ENCODE data around the gene MALT1.

MALT1 gene

GRCh38 chr18:58699551-58699950, 28.3 kb downstream of the MALT1 start:
- no peak for DNase-seq (ENCODE audit: low read depth, low spot score)
- Histone ChIP-seq H3K9me3 (ENCODE audit: low read depth, low read length) (no peaks in the 10 kb centered on the region), H3K9ac (ENCODE audit: insufficient read length) (no peak overlapping the region), H3K27ac (no peak overlapping the region), H3K4me3 (no peak overlapping the region), H3K36me3 (ENCODE audit: insufficient read depth, low read length) (no peaks in the 10 kb centered on the region)
- TF ChIP-seq FOXP2 (optimal IDR thresholded peaks at IDR 0.05; ENCODE audit: control extremely low read depth, extremely low read length, insufficient read depth) (no peak), EZH2 (IDR thresholded peaks at IDR 0.05) (no peak), POLR2AphosphoS5 (IDR thresholded peaks at IDR 0.05; ENCODE audit: borderline replicate concordance, low read depth, low read length) (no peak)

DNA sequence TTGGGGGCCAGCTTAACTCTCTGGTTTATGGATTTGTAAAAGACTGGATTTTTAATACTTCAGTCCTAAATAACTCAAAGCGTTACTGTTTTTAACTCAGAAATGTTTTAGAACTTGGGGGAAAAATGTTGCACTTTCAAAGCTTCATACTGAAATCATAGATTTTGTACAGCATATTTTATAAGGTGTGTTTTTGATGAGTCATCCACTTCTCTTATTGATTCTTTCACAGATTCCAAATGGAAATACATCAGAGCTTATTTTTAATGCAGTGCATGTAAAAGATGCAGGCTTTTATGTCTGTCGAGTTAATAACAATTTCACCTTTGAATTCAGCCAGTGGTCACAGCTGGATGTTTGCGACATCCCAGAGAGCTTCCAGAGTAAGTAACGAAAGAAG, 28.9 kb downstream of the MALT1 start:
- Histone ChIP-seq H3K9me3 (ENCODE audit: low read depth, low read length) (no peaks in the 10 kb centered on the region), H3K36me3 (ENCODE audit: insufficient read depth, low read length) (no peaks in the 10 kb centered on the region), H3K4me3 (no peak overlapping the region), H3K27ac (no peak overlapping the region; the same call in 1 of the 2 replicates), H3K9ac (ENCODE audit: insufficient read length) (no peak overlapping the region)
- no peak for TF ChIP-seq FOXP2 (optimal IDR thresholded peaks at IDR 0.05; ENCODE audit: control extremely low read depth, extremely low read length, insufficient read depth)
- DNase-seq (ENCODE audit: low read depth, low spot score) = no peak

- no peak for DNase-seq (ENCODE audit: low read depth, low spot score)
- Histone ChIP-seq H3K4me3 (no peak overlapping the region), H3K9me3 (ENCODE audit: low read depth, low read length) (no peaks in the 10 kb centered on the region), H3K27ac (no peak overlapping the region), H3K36me3 (ENCODE audit: insufficient read depth, low read length) (no peaks in the 10 kb centered on the region; the same call in 1 of the 2 replicates), H3K9ac (ENCODE audit: insufficient read length) (no peak overlapping the region)
- TF ChIP-seq POLR2AphosphoS5 (IDR thresholded peaks at IDR 0.05; ENCODE audit: borderline replicate concordance, low read depth, low read length) (no peak), EZH2 (IDR thresholded peaks at IDR 0.05) (no peak), FOXP2 (optimal IDR thresholded peaks at IDR 0.05; ENCODE audit: control extremely low read depth, extremely low read length, insufficient read depth) (no peak)
Measured at GRCh38 chr18:58712930-58713329, 41.7 kb downstream of the MALT1 start.

GRCh38 chr18:58714259-58714658, 43.0 kb downstream of the MALT1 start:
- TF ChIP-seq POLR2AphosphoS5 (IDR thresholded peaks at IDR 0.05; ENCODE audit: borderline replicate concordance, low read depth, low read length) (no peak), EZH2 (IDR thresholded peaks at IDR 0.05) (no peak), FOXP2 (optimal IDR thresholded peaks at IDR 0.05; ENCODE audit: control extremely low read depth, extremely low read length, insufficient read depth) (no peak)
- DNase-seq (ENCODE audit: low read depth, low spot score) = no peak
- Histone ChIP-seq H3K9me3 (ENCODE audit: low read depth, low read length) (no peaks in the 10 kb centered on the region), H3K4me3 (no peak overlapping the region), H3K36me3 (ENCODE audit: insufficient read depth, low read length) (no peaks in the 10 kb centered on the region; the same call in 1 of the 2 replicates), H3K9ac (ENCODE audit: insufficient read length) (no peak overlapping the region), H3K27ac (no peak overlapping the region)

DNA sequence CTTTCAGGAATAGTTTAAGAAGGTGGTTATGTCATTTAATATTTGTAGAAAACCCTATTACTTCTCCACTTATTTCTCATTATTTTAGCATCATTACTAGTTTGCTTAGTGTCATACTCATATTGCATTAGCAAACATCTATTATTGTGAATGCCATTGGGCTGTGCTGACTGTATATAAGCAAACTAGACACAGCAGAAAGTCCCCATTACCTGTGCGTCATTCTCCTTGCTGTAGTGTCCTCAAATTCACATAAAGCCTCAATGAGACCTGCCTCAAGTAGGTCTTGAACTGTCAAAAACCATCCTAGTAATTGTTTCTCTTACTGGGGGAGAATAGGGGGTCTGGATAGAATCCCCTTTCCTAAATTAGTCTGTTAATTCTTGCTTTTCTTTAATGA, 43.6 kb downstream of the MALT1 start:
- Histone ChIP-seq H3K4me3 (no peak overlapping the region), H3K36me3 (ENCODE audit: insufficient read depth, low read length) (no peaks in the 10 kb centered on the region; the same call in 1 of the 2 replicates)
- no peak for DNase-seq (ENCODE audit: low read depth, low spot score)

DNA sequence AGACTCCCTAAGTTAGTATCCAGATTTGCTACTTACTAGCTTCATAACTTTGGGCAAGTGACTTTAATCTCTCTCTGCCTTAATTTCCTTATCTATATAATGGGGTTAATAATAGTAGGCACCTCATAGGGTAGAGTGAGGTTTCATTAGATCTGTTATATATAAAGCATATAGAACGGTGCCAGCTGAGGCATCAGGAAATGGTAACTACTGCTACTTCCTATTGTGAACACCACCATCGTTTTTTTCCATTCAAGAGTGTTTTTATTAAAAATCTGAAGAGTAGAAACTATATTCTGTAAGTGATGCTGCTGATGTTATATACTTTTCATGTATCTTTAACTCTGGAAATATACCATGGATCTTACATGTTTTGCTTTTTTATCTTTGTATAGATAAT, 44.3 kb downstream of the MALT1 start:
- TF ChIP-seq POLR2AphosphoS5 (IDR thresholded peaks at IDR 0.05; ENCODE audit: borderline replicate concordance, low read depth, low read length) (no peak), EZH2 (IDR thresholded peaks at IDR 0.05) (no peak), FOXP2 (optimal IDR thresholded peaks at IDR 0.05; ENCODE audit: control extremely low read depth, extremely low read length, insufficient read depth) (no peak)
- Histone ChIP-seq H3K9ac (ENCODE audit: insufficient read length) (no peak overlapping the region), H3K36me3 (ENCODE audit: insufficient read depth, low read length) (no peaks in the 10 kb centered on the region), H3K4me3 (no peak overlapping the region), H3K27ac (no peak overlapping the region), H3K9me3 (ENCODE audit: low read depth, low read length) (no peaks in the 10 kb centered on the region)
- no peak for DNase-seq (ENCODE audit: low read depth, low spot score)

More for the DNA sequence above, 43.6 kb downstream of the MALT1 start:
- no peaks in the 10 kb centered on the region for H3K9me3 ChIP-seq (ENCODE audit: low read depth, low read length)
- no peak overlapping the region for H3K9ac ChIP-seq (ENCODE audit: insufficient read length)
- TF ChIP-seq POLR2AphosphoS5 (IDR thresholded peaks at IDR 0.05; ENCODE audit: borderline replicate concordance, low read depth, low read length) = no peak
- TF ChIP-seq EZH2 (IDR thresholded peaks at IDR 0.05) = no peak
- no peak for TF ChIP-seq FOXP2 (optimal IDR thresholded peaks at IDR 0.05; ENCODE audit: control extremely low read depth, extremely low read length, insufficient read depth)
- no peak overlapping the region for H3K27ac ChIP-seq

GRCh38 chr18:58716060-58716756, 44.9 kb downstream of the MALT1 start:
- Histone ChIP-seq H3K9me3 (ENCODE audit: low read depth, low read length) (no peaks in the 10 kb centered on the region), H3K27ac (no peak overlapping the region), H3K9ac (ENCODE audit: insufficient read length) (no peak overlapping the region), H3K36me3 (ENCODE audit: insufficient read depth, low read length) (no peaks in the 10 kb centered on the region), H3K4me3 (no peak overlapping the region)
- no peak for DNase-seq (ENCODE audit: low read depth, low spot score)
- TF ChIP-seq POLR2AphosphoS5 (IDR thresholded peaks at IDR 0.05; ENCODE audit: borderline replicate concordance, low read depth, low read length) (no peak), EZH2 (IDR thresholded peaks at IDR 0.05) (no peak), FOXP2 (optimal IDR thresholded peaks at IDR 0.05; ENCODE audit: control extremely low read depth, extremely low read length, insufficient read depth) (no peak)

GRCh38 chr18:58721566-58722239, 50.4 kb downstream of the MALT1 start:
- H3K36me3 ChIP-seq (ENCODE audit: insufficient read depth, low read length) = 0 out of 2 replicates have a peak, but pooled peaks cover 6% of the 10 kb centered on the region
- H3K9ac ChIP-seq (ENCODE audit: insufficient read length) = no peak overlapping the region
- no peak overlapping the region for H3K27ac ChIP-seq
- TF ChIP-seq FOXP2 (optimal IDR thresholded peaks at IDR 0.05; ENCODE audit: control extremely low read depth, extremely low read length, insufficient read depth) (no peak), POLR2AphosphoS5 (IDR thresholded peaks at IDR 0.05; ENCODE audit: borderline replicate concordance, low read depth, low read length) (no peak), EZH2 (IDR thresholded peaks at IDR 0.05) (no peak)
- no peak for DNase-seq (ENCODE audit: low read depth, low spot score)
- no peak overlapping the region for H3K4me3 ChIP-seq
- H3K9me3 ChIP-seq (ENCODE audit: low read depth, low read length) = no peaks in the 10 kb centered on the region
